Activated CD4-positive, CD25-positive, alpha-beta regulatory T cell treated with anti-CD3 and anti-CD28 coated beads, Interleukin-2, amount 50 U/mL, for 16 hours (primary cell): ENCODE results near the gene CD8A.

ENCODE experiments used
- DNase-seq: peaks from one replicate; pipeline ENCODE4 v3.0.0-alpha.2; 2020; ENCODE audit warnings: low read depth, low spot score

The CD8A gene

DNA sequence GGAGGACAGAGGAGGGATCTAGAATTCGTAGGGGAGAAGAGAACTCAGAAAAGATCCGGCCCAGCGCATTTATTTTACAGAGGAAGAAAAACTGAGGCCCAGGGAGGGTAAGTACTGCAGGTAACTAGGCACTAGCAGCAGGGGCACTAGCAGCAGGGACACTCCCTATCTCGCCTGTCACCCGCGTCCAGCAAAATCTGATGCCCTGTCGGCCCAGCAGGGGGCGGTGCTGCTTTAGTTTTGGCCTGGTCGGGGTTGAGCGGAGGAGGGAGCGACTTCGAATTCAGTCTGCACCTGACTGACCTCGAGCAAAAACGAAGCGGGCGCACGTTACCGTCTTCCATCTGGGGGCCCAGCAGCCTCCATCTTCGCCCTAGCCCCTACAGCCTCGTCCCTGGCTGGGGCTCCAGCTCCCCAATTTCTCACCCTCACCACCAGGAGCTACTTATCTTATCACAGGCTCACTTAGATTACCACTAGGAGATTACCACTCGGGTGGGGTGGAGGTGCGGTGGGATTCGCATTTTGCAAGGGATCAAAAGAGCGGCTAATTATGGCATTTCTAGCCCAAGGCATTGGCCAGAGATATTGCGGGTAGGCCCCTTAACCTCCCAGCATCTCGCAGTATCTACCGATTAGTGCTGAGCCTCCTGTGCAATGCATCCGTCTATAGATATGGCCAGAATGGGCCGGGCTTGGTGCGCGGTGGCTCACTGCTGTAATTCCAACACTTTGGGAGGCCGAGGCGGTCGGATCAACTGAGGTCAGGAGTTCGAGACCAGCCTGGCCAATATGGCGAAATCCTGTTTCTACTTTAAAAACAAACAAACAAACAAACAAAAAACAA, 17.8 kb upstream of the CD8A start:
- DNase-seq: peak; percentile 81

DNA sequence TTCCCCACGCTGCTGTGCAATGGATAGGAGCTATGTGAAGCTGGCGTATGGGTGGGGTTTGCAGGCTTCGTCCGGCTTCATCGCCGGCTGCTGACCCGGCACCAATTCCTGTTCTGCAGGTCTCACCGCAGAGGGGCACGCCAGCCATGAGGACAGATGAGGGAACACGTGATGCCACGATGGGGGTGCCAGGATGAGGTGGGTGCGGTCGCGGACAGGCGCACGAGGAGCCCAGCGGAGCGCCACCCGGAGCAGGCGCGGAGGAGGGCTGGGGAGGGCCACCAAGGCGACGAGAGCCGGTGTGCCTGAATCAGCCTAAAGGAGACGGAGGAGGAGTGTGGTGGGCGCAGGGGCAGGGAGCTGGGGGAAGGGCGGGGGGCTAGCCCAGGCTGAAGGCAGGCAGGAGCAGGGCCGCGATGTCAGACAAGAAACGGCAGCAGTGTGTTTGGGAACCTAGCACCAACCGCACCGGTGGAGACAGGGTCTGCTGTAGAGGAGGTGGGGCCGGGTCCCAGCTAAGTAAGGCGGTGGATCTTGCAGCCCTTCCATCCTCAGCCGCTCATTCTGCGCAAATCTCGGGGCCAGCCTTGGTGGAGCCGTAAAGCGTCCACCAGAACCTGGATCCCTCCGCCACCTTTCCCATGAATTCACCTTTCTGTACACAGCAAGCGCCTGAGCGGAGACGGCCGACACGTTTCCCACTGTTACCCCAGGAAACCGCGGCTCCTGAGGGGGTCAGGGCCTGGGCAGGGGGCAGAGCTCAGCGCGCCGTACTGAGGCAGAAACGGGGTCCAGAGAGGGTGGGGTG, 17.0 kb upstream of the CD8A start:
- DNase-seq: no peak

DNA sequence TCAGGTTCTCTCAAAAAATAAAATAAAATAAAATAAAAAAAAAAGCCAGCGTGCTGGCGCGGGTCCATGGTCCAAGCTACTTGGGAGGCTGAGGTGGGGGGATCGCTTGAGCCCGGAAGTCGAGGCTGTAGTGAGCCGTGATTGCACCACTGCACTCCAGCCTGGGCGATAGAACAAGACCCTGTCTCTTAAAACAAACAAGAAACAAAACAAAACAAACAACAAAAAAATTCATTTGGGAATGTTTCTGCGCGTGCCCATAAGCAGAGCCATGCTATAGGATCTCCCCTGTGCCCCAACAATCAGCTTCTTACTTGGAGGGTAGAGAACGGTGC, 16.4 kb upstream of the CD8A start:
- no peak for DNase-seq

DNA sequence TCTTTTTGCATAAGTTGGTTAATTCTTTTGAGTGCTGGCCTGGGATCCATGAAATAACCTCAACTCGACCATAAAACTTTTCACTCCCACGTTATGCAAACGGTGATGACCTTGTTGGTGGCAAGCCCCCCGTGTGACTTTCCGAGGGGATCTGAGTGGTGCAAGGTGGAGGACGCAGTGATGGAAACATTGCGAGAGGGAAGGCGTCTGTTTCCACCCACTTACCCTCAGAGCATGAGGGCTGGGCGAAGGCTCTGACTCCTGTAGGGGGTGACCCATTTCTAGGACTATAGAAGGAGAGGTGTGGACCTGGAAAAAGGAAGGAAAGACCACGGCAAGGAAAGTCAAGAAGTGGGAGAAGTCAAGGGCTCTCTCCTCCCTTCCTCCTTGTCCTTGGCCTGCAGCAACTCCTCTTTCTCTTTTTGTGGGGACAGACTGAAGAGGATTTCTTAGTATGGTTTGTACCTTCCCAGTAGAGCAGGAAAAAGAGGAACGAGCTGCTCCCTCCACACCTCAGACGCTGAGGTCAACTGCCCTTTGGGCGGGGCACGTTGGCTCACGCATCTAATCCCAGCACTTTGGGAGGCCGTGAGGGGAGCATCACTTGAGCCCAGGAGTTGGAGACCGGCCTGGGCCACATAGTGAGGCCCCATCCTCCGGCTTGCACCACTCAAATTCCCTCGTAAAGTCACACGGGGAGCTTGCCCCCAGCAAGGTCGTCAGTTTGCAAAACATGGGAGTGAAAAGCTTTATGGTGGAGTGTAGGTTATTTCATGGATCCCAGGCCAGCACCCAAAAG, 15.5 kb upstream of the CD8A start:
- no peak for DNase-seq

DNA sequence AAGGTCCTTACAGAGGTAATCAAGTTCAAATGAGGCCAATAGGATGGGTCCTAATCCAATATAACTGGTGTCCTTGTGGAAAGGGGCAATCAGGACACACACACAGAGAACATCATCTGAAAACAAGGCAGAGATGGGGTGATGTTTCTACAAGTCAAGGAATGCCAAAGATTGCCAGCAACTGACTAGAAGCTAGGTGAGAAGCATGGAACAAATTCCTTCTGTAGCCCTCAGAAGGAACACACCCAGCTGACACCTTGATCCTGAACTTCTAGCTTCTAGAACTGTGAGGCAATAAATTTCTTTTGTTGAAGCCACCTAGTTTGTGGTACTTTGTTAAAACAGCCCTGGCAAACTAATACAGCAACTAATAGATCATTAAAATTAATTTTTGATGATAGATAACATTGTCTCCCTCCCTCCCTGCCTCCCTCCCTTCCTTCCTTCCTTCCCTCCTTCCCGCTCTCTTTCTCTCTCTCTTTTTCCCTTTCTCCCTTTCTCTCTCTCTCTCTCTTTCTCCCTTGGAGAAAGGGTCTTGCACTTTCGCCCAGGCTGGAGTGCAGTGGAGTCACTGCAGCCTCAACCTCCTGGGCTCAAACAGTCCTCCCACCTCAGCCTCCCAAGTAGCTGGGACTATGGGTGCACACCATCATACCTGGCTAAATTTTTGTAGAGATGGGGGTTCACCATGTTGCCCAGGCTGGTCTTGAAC, 10.3 kb upstream of the CD8A start:
- DNase-seq: no peak

DNA sequence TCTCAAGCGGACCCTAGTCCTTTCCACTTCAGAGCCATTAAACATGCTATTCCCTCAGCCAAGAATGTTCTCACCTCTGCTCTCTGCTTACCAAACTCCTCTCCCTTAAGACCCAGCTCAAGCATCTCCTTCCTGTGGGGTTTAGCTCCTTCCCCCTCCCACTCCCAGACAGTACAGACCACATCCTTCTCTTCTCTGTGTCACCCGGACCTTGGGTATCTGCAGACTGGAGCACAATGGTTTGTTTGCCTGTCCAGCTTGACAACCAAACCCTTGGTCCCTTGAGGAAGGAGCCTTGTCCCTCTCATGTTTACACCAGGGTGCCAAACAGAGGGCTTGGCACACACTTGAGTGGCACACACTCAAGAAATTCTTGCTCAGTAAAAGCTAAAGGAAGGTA, 4.1 kb upstream of the CD8A start:
- DNase-seq: no peak

DNA sequence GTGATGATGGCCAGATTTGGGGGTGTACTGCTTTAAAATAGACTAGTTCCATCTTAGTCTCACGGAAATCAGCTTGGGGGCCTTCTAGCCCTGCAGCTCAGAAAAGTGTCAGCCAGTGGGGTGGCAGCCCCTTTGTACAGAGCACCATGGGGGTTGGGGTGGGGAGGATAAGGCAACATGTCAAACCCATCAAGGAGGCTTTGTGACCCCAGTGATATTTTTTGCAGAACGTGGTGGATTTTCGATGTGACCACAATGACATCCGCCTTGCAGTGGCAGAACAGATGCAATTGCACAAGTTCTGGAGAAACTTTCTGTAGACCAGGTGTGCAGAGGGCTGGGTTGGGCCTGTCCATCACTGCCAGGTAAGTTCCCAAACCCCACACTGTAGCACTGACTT, 3.0 kb upstream of the CD8A start:
- DNase-seq: no peak

DNA sequence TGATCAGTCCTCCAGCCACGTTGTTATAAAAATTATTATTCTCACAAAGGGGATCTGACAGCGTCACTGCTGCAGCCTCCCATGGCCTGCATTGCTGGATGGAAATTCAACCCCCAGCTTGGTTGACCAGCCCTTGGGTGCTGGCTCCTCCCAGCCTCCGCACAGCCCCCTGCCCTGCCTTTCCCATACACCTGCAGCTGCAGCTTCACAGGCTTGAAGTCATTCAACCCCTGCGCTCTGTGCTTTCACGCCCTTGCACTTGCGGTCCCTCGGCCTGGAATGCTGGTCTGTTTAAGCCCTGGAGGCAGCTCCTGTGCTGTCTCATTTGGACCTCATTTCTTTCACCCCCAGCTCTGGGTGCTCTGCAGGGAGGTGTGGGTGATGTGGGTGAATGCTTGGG, 860 bp upstream of the CD8A start:
- DNase-seq: no peak

DNA sequence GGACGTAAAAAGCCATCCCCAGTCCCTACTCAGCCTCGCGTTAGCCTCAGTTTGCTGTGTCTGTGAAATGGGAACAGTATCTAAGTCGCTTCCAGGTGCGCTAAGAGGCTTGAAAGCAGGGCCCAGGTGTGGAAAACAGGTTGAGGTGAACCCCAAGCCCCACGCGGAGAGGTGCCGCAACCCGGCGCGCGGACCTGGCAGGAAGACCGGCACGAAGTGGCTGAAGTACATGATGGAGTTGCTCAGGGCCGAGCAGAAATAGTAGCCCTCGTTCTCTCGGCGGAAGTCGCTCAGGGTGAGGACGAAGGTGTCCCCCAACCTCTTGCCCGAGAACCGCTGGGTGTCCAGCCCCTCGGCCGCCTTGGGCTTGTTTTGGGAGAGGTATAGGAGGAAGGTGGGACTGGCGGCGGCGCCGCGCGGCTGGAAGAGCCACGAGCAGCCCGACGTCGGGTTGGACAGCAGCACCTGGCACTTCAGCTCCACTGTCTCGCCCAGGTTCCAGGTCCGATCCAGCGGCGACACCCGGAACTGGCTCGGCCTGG, 508 bp downstream of the CD8A start:
- no peak for DNase-seq

DNA sequence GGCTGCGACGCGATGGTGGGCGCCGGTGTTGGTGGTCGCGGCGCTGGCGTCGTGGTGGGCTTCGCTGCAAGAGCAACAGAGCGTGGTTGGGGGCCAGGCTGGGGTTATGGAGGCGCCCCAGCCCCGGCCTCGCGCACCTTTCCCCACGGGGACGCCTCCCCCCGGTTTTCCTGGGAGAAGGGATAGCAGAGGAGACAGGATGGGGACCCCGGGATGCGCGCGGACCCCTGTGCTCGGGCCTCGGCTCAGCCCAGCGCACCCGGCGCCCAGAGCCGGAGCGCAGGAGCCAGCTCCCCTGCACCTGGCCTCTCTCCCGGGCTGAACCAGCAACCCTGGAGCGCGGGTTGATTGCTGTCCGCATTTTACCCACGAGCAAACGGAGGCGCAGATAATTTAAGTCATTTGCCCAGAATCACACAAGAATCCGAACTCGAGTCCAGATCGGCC, 1.0 kb downstream of the CD8A start:
- DNase-seq: no peak

DNA sequence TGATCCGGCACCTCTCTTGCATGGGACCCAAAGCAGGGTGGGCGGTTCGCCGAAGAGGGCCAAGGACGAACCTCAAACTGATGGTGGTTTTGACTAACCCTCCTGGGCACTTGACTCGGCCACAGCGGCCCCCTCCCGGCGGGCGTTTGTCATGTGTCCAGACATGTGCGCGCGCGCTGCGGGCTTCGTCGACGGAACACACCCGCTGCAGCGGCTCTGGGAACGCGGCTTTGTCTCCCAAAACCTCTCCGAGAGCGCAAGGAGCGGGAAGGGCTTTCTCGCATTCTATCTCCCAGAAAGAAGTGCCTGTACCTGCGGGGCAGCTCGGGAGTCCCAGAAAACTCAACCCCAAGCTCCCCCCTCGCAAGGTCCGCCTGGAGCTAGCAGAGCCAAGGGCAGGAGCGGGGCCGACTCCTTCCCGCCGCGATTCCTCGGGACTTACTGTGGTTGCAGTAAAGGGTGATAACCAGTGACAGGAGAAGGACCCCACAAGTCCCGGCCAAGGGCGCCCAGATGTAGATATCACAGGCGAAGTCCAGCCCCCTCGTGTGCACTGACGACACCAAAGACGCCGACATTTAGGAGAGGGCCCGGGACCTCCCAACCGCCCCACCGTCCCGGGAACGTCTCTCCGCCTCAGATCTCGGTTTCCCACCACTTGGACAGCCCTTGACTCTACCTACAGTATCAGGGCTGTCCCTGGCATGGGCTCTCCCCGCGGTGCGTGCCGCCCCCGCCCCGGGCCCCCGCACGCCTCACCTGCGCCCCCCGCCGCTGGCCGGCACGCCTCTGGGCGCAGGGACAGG, 1.6 kb downstream of the CD8A start:
- no peak for DNase-seq

DNA sequence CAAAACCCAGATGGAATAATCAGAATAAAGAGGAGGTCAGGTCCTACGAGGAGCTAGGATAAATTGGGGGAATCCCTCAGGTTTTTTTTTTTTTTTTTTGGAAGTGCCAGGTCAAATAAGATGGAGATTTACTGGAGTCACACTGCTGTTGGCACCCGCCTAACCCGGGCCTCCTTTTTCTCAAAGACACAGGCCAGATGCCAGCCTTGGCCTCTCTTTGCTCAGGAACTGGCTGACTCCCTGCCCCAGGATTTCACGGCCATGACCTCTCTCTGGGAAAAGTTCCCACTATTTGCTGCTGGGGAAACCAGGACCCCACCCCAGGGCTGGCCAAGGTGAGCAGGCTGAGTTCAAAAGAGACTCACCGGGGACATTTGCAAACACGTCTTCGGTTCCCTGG, 2.5 kb downstream of the CD8A start:
- DNase-seq: no peak

DNA sequence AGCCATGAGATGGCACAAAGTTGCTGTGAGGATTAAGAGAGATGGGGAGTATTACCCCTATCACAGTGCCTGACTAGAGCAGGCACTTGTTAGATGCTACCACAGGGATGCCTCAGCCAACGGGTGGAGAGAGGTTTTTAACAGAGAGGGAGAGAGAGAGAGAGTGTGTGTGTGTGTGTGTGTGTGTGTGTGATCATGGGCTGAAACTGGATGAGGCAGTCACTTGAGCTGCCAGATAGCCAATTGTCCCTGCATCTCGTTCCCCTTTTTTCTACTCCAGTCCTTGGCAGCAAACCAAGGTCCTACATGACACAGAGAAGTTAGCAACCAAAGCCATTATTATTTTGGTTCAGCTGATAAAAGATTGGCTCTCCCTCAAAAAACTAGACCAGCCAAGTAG, 3.0 kb downstream of the CD8A start:
- DNase-seq: no peak

DNA sequence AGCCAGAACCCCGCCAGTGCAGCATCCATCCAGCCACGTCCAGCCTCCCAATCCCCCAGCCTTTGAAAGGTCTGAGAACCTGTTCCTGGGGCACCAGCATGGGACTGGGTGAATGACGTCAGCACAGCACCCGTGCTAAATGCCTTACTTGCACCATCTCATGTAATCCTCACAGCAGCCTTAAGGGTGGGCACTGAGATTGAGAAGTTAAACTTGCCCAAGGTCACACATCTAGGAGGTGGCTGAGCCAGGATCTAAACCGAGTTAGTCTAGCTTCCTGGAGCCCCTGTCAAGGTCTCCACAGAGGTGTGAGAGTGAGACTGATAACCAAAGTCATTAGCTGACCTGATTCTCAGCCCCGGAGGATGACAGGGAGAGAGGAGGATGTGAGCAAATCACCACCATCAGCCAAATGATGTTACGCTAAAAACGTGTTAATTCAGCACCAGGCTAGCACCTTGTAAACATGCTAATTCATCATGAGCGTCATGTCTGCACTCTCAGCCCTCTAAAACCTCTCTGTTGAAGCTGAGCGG, 4.6 kb downstream of the CD8A start:
- DNase-seq: no peak

DNA sequence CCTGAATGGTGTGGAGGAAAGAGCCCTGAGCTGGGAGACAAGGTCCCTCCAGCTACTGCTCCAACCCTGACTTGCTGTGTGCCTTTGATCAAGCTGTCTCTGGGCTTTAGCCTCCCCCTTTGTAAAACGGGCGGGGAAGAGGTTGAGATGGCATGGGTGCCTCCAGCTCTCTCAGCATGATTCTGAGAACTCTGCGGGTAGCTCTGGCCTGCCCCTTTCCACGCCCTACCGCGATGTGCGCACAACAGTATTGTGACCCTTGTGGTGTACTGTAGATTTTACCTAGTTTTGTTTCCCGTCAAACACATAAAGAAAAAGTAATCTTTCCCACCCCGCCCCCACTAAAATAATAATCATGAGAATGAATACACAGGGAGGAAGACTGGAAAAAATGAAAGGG, 5.3 kb downstream of the CD8A start:
- DNase-seq: no peak

DNA sequence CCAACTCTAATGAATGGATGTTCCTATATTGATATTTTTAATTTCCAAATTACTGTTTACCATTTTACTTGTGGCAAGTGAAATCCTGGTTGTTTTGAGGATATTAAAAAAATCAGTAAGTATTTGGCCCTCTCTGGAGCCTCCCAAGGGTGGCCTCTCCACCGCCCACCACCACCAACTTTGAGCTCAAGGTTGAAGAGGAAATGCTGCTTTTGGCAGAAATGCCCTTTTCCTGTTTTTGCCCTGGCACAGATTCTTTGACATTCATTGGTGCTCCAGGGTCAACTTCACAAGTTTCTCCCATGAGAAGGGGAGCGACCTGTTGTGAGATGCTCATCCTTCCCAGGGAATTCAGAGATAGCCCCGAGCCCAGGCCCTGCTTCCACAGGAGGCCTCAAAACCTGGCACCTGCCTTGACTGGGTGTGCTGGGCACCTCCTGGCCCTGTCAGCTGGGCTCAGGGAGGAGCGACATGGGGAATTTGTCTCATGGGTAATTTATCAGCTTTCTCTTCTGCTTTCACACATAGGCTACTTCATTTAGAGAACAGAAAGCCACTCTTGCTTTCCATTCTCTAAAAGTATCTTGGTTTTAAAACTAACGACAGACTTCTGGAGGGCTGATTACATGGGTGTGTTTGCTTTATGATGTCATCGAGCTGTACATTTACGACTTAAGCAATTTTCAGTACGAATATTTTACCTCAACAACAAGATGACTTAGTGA, 6.9 kb downstream of the CD8A start:
- no peak for DNase-seq

DNA sequence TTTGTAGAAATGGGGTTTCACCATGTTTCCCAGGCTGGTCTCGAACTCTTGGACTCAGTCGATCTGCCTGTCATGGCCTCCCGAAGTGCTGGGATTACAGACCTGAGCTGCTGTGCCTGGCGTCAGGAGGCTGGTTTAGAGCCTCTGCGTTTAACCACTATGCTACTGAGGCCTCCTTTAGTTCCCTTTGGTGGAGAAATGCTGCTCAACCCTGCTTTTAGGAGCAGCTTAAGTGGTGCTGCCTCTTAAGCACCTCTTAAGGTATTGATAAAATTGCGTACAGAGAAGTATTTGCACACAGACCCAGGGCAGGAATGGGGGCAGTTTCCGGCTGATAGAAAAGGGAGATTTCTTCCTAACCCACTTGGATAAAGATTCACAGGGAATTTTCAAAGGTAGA, 8.0 kb downstream of the CD8A start:
- DNase-seq: no peak

DNA sequence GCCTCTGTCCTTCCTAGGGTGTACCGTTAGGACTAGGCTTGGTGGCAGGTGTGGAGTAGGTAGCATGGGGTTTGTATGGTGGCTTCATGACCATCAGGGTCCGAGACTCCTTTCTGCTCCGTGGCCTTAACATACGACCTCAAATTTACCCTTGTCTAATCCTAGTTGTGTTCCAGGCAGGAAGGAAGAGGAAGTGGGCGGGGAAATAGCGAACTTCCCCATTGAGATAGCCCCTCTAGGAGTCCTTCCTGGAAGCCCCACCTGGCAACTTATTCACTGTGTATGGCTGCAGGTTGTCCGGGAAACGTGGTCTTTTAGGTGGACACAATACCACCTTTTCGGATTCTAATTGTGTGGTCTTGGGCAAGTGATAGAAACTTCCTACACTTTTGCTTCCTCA, 9.3 kb downstream of the CD8A start:
- DNase-seq: no peak

DNA sequence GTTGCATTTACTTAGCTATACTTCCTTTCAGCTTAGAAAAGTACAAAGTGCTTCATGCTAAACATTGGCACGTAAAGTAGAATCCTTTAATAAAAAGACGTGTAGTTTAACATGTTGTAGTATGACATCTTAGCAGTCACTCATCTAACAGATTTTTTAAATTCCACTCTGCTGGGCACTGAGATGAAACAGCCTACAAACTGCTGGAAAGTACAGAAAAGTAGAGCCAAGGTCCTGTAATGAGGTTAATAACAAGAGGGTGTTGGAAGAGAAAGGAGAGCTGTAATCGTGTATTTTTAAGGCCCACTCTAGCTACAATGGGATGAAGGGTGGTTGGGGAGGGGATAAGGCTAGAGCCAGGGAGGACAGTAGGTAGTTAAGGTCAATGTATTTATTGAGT, 10.7 kb downstream of the CD8A start:
- DNase-seq: no peak

DNA sequence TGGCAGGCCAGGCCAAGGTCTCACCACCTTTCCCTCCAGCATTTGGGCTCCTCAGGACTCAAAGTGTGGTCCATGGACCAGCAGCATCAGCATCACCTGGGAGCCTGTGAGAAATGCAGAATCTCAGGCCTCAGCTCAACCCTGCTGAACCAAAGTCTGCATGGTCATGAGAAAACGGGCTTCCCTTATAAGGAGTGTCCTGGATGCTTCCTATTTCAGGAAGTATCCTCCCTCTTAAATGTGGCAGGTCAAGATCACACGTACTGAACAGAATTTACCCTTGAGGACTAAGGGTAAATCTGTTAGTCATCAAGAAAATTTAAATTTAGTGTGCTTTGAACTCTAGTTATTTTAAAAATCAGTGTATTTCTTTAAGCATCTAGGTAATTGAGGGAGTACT, 11.8 kb downstream of the CD8A start:
- no peak for DNase-seq
